Fibroblast of the aortic adventitia (primary cell): Measurements from ENCODE around the gene FAS. TPM values are rescaled to one million over a fixed set of nuclear protein-coding genes. Genes with fewer than 3 reads are reported as not detected.
A peak's percentile ranks its signal among the peaks of the same experiment; 100 is the strongest.

Experiments
- DNase-seq: peaks from one replicate; pipeline ENCODE4 v3.0.0-alpha.2; 2010; ENCODE audit warnings: low read depth
- H3K4me3 ChIP-seq: 2 replicates; pipeline ENCODE4 v1.5.1; 2011; ENCODE audit warnings: low read depth, mild to moderate bottlenecking, control low read depth, low read length, moderate library complexity
- CTCF ChIP-seq: IDR thresholded peaks from 2 replicates; pipeline ENCODE4 v1.5.1; 2011; ENCODE audit warnings: mild to moderate bottlenecking, low read length, control low read depth, inconsistent platforms; ENCODE audit not compliant: insufficient read depth
- total RNA-seq: library from RNA; depleted of rRNA; stranded (reverse); fragments of >200 nt; gene quantifications from 2 replicates; pipeline ENCODE4 v1.2.3, GENCODE V29; 2012; ENCODE audit warnings: low replicate concordance

The FAS gene
- total RNA-seq, 1 donor: 61.9 TPM

GRCh38 chr10:88983206-88983605 lies 7.4 kb upstream of the FAS start:
- DNase-seq: peak; percentile 63
- TF ChIP-seq CTCF: no peak
- H3K4me3 ChIP-seq: no peak overlapping the region

- DNase-seq: no peak
Observed at GRCh38 chr10:88983939-88984338, 6.7 kb upstream of the FAS start.

GRCh38 chr10:88984525-88984924 lies 6.1 kb upstream of the FAS start:
- no peak overlapping the region for H3K4me3 ChIP-seq
- DNase-seq: no peak
- no peak for TF ChIP-seq CTCF

More at GRCh38 chr10:88983939-88984338, 6.7 kb upstream of the FAS start:
- TF ChIP-seq CTCF: no peak
- H3K4me3 ChIP-seq: no peak overlapping the region

- H3K4me3 ChIP-seq: no peak overlapping the region
- peak; percentile 71 for TF ChIP-seq CTCF
- DNase-seq: peak; percentile 69
Observed at GRCh38 chr10:88986549-88987242, 3.9 kb upstream of the FAS start.

- H3K4me3 ChIP-seq: no peak overlapping the region
- no peak for TF ChIP-seq CTCF
- no peak for DNase-seq
Observed at GRCh38 chr10:88987243-88987725, 3.3 kb upstream of the FAS start.

- no peak overlapping the region for H3K4me3 ChIP-seq
- DNase-seq: no peak
- no peak for TF ChIP-seq CTCF
Observed at GRCh38 chr10:88987840-88988239, 2.8 kb upstream of the FAS start.

GRCh38 chr10:88989423-88989822 lies 1.2 kb upstream of the FAS start:
- no peak for TF ChIP-seq CTCF
- H3K4me3 ChIP-seq: peak overlapping the region; percentile 89
- DNase-seq: no peak
